Activated T-cell treated with anti-CD3 and anti-CD28 coated beads, Interleukin-2, amount 50 U/mL, for 1 hour (primary cell): ENCODE results near the gene ABHD6.
"Not testable (repeated sequence)": the region's sequence is repeated elsewhere in the genome, so short reads cannot be mapped to it uniquely, and the experiment has no call there.

ENCODE experiments used
- DNase-seq: peaks from one replicate; pipeline ENCODE4 v3.0.0-alpha.2; 2020

The ABHD6 gene, protein sequence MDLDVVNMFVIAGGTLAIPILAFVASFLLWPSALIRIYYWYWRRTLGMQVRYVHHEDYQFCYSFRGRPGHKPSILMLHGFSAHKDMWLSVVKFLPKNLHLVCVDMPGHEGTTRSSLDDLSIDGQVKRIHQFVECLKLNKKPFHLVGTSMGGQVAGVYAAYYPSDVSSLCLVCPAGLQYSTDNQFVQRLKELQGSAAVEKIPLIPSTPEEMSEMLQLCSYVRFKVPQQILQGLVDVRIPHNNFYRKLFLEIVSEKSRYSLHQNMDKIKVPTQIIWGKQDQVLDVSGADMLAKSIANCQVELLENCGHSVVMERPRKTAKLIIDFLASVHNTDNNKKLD

DNA sequence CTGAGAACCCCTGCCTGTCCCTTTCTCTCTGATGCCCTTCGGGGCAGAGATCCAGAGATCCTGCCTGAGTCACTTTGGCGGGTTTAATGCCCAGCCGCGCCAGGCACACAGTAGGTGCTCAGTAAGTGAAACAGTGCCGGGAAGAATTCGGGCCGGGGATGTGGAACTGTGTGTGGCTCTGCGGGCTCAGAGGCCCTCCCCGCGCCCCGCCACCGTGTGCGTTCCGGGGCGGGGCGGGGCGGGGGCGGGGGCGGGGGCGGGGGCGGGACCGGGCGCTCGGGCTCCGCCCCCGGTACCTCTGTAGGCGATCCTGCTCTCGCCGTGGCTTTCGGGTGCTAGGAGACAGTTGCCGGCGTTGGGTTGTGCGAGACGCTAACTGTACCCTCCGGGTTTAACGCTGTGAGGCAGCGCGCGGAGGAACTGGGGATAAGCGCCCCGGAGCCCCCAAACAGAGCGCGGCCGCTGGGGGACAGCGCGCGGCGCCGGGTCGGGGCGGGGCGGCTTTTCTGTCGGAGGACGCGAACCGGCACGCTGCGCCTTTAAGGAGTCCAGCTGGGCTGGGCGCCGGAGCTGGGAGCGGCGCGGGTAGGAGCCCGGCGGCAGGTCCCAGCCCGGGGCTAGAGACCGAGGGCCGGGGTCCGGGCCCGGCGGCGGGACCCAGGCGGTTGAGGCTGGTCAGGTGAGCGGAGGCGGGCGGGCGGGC is at the start of gene ABHD6:
Gene ABHD6, plus strand, starts transcription at position 555 of the 703 bp plus-strand sequence. CDS start 18,795 bp downstream, outside the sequence.
- peak; percentile 91 for DNase-seq

DNA sequence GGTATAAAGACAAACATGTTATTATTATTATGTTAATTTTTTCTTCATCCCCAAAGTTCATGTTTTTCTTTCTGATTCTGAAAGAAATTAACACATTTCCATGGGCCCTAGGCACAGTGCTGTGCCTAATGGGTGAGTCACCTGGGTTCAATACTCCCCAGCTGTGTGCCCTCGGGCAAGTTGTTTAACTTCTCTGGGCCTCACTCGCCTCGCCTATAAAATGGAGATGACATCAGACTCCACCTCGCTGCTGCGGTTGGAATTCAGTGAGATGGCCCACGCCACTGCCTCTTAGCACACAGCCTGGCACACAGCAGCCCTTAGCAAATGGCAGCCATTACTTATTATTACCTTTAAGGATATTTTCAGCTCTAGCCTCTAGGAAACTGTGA is 49.4 kb upstream of the ABHD6 start:
- no peak for DNase-seq

DNA sequence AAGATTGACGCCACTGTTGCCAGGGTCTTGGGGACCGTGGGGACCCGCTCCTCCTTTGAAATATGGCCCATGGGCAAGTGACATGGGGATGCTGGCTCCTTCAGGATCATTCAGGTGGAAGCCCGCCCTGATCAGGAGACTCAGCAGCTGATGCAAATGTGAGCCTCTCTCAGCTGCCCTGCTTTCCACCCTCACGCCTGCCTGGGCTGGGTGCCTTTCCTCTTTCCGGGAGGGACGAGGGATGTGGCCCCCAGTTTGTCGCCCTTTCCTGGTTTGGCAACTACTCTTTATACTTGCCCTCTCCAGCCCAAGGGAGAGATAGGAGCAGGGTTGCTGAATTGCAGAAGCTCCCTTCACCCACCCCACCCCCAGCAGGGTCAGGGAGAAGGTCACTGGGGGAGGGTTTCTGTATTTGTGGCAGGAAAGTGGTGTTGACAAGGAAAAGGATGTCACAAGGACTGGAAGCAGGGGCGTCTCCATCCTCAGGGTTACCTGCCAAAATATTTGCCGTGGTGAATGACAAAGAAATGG is 48.6 kb upstream of the ABHD6 start:
- DNase-seq, result no peak

DNA sequence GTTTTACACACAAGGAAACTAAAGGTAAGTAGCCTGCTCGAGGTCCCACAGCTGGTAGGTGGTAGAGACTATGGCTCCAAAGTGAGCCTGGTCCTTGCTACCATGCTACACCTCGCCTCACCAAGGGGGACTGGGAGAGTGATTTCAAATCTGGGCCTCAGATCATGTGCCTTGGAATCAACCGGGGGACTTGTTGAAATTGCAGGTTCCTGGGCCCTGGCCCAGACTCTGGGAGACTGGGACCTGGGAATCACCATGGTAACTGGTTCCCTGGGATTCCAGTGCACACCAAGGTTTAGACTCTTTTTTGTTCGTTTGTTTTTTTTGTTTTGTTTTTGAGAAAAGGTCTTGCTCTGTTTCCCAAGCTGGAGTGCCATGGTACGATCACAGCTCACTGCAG is 47.9 kb upstream of the ABHD6 start:
- no peak for DNase-seq

DNA sequence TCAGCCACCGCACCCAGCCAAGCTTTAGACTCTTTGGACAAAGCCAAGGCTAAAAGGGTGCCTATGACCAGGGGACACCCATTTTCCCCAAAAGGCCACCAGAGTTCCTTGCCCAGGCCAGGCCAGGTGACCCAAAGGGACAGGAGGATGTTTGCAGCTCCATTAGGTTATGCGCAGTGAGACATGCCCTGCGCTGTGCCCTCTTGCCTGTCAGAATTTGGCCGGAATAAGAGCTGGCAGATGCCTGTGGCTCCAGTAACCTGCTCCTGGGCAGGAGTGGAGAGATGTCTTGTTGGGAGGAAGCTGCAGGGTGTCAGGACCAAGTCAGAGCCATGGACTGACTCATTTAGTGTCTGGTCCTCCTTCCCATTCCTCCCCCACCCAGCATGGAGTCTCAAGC is 47.3 kb upstream of the ABHD6 start:
- DNase-seq, result no peak

DNA sequence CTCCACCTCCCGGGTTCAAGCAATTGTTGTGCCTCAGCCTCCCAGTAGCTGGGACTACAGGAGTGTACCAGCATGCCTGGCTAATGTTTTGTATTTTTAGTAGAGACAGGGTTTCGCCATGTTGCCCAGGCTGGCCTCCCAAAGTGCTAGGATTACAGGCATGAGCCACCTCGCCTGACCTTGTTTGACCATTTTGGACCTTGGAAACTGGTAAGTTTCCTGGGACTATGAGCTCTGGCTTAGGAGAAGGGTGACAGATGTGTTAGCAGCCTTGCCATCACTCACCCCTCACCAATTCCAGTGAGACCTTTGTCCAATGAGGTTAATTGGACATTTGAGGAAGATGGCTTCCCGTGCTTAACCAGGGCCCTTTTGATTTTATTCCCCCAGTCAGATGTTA is 46.7 kb upstream of the ABHD6 start:
- no peak for DNase-seq

DNA sequence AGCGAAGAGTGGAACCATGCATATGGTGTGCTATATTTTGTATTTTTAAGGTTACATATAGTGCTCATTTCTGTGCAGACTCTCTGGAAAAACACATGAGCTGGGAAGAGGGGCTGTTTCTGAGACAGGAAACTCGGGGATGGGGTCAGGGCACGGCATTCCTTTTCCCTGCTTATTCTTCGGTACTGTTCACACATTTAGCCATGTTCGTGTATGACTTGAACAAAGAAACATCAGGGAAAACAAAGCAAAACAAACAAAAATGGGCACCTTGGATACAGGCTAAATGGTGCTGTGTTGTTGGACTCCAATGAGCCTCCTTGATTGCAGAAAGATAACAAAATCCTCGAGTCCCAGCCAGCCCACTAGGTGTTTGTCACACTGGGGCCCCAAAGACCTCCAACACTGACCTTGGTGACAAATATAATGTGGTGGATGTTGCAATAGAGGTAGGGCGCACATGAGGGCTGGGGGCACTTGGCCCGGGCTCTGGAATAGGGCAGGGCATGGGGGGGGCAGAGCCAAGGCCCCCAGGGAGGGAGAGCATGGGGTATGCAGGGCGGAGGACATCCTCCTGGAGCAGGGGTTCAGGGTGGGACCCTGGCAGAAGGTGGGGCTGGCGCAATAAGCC is 46.1 kb upstream of the ABHD6 start:
- DNase-seq, result no peak

DNA sequence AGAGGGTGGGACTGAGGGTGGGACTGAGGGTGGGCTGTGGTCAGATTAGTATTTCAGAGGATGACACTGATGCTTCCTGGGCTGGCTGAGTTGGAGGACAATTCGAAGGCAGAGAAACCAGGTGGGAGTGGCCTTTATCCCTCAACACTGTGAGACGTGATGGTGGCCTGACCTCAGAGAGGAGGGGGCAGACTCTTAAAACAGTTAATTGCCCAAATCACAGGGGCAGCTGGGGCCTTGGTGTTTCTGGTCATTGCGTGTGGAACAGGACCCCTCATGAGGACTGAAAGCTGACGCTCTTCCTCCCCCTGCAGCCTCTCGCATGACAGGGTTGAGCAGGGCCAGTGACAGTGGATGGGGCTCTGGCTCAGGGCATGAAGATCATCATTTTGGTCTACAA is 45.5 kb upstream of the ABHD6 start:
- DNase-seq, result no peak

DNA sequence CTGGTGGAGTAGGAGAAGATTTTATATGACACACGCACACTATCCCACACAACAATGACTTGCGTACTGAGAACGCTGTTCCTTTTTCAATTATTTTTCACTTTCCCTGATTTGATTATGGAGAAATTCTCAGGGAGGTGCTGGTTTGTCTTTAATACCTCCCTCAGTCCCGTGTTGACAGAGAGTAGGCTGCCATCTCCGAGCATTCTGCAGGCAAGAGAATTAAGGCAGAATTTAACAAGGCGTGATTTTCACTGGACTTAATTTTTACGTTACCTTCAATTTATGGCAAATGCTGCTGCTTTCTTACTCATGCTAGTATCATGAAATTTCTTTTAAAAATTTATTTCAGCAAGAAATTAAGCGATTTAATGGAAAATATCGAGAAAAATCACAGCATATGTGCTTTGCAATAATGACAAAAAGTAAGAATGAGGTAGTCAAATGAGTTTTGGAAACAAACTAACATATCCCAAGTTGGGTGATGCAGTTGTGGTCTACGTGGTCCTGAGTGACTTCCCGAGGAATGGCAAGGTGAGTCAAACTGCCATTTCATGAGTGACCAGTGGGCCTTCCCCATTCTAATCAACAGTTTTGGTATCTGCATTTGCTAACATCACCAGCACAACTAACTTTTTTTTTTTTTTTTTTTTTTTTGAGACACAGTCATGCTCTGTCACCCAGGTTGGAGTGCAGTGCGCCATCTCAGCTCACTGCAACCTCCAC is 43.7 kb upstream of the ABHD6 start:
- DNase-seq, result no peak

DNA sequence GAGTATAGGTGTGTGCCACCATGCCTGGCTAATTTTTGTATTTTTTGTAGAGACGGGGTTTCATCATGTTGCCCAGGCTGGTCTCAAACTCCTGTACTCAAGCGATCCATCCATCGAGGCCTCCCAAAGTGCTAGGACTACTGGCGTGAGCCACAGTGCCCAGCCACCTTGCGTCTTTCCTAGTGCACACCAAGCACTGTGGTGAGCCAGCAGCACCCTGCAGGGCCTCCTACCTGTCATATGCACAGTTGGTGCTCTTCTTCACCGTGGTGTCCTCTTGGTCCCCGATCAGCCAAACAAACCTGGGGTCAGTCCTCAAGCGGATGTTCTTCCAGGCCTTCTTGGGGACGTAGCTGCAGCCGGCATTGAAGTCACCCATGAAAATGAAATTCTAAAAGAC is 40.0 kb upstream of the ABHD6 start:
- DNase-seq, result no peak

DNA sequence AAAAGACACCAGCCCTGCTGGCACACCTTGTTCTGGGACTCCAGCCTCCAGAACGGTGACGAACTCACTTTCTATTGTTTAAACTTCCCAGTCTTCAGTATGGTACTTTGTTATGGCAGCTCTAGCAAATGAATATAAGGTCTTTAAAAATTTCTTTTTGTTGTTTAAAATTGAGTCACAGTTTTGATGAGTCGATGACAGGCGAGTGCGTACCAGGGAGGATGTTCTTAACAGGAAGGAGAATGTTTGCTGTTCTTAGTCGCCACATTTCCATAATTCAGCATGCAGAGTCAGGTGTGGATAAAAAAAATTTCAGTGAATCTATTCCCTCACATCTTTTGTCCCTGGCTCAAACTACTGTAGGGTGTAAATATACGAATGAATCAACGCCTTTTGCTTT is 39.2 kb upstream of the ABHD6 start:
- DNase-seq, result no peak

DNA sequence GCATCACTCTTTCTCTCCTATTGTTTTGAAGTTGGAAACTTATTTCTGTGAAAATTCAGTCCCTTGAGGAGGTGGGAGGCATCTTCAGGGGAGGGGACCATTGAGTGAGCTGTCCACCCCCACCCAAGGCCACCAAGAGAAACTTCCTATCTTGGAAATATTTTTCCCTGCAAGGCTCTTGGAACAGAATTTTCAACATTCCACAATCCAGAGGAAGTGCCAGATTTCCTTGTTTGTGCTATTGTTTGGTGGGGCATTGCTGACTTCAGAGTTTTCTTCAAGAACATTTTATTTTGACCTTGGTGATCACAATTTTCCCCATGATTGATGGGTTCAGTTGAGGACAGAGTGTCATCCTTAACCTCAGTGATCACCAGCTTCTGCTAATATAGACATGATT is 38.8 kb upstream of the ABHD6 start:
- no peak for DNase-seq

DNA sequence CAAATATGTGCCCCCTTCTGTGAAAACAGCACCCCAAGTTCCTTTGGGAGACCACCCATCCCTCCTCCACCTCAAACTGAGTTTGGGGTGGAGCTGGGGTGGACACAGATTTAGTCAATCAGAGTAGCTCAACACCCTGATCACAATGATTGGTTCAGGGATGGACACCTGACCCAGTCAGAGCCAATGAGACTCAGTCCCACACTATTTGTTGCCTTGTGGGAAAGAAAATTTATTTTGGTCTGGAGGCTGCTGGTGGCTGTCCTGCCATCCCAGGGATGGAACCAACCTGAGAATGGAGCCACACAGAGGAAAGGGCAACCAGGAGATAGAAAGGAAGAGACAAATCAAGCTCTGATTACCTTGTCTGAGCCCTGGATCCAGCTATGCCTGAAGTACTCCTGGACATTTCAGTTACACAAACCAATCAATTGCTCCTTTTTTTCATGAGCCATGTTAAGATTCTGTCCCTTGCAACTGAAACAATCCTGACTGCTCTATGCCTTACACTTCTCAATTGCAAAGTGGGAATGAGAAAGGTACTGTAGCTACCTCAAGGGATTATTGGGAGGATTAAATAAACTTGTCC is 37.4 kb upstream of the ABHD6 start:
- no peak for DNase-seq

DNA sequence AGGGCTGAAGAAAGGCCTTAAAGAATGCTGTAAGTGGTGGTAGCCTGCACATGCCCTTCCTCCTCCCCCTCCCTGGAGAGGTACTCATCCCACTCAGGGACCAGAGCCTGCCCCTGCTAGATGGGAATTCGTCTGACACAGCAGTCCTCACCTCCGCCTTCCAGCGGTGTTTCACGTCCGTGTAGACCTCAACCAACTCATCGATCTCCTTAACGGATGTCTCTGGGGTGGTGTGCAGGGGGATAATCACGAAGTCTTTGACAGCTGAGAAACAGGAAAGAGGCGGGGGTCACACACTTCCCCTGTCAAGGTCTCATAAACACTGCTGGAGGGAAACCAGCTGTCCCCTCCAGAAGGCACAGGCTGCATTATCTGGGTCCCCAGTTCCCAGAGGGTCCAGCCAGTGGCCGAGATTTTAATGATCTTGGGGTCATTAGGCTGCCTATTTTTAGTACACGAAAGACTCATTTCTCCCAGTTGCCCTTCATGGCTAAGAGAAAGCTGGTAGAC is 36.7 kb upstream of the ABHD6 start:
- no peak for DNase-seq

DNA sequence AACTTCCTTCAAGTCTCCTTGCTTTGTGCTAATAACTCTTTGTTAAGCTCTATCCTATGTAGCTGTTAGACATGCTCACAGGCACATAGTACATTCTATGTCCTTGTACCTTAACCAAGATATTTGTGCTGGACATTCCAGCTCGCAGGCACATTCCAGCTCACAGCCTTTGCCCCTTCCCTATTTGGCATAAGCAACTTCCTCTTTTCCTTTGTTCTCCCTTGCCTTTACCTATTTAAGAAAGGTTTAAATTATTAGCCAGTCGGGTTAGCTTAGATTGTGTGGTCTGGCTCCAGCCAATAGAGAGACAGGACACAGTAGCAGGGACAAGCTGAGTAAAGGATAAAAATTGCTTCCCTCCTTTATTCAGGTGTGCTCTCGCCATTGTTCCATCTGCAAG is 36.1 kb upstream of the ABHD6 start:
- not testable (repeated sequence) for DNase-seq

DNA sequence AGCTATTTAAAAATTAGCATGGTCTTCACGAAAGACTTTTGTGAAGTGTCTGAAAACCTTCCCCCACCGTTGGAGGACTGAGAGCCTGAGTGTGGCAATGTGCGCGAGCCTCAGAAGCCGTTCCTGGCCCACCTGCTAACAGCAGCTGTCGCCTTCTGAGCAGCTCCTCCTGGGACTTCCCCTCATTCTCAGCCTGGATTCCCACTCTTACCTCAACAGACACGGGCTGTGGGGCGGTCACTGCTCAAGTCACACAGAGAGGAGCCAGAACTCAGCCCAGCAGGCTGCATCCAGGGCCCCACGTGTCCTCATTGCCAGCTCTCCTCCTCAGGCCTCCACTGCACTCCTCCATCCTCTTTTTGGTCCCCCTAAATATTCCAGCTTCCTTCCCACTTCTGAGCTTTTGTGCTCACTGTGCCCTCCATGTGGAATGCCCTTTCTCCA is 34.7 kb upstream of the ABHD6 start:
- DNase-seq, result no peak

DNA sequence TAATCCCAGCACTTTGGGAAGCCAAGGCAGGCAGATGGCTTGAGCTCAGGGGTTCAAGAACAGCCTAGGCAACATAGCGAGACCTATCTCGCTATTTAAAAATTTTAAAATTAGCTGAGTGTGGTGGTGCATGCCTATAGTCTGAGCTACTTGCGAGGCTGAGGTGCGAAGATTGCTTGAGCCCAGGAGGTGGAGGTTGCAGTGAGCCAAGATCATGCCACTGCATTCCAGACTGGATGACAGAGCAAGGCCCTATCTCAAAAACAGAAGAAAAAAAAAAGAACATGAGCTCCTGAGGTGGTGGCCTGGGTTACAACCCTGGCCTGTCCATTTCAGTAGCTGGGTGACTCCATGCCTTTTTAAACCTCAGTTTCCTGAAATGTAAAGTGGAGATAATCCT is 34.1 kb upstream of the ABHD6 start:
- no peak for DNase-seq

DNA sequence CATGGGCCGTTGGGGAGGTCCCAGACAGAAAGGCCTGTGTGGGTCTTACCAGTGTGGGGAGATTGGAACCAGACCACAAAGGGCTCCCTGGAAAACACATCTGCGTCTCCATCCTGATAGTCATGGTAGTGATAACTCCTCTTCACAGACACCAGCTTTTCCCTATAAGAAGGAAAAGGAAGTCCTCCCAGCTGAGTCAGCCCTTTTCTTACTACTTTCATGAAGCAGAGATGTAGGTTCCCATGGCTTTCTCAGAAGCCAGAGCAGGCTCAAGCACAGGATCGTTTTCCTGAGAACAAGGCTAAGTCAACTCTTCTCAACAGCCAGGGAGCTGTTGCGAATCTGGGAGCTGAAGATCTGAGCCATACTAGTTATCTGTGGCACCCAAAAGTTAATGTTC is 32.9 kb upstream of the ABHD6 start:
- DNase-seq, result no peak

DNA sequence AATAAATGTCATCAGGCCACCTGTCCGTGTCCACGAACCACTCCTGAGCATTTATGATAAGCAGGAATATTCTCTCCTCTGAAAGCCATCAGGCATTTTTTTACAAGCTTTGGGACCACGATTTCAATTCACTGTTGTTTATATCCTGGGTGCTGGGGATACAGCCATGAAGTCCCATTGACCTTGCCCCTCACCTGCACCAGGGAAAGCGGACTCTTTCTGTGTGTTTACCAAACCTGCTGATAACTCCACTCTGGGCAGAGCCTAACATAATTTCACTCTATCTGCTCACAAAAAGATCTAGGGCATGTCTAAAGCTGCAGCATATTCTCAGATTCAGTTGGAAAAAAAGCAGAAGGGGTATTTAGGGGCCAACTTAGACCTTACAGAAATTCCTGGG is 31.6 kb upstream of the ABHD6 start:
- no peak for DNase-seq

DNA sequence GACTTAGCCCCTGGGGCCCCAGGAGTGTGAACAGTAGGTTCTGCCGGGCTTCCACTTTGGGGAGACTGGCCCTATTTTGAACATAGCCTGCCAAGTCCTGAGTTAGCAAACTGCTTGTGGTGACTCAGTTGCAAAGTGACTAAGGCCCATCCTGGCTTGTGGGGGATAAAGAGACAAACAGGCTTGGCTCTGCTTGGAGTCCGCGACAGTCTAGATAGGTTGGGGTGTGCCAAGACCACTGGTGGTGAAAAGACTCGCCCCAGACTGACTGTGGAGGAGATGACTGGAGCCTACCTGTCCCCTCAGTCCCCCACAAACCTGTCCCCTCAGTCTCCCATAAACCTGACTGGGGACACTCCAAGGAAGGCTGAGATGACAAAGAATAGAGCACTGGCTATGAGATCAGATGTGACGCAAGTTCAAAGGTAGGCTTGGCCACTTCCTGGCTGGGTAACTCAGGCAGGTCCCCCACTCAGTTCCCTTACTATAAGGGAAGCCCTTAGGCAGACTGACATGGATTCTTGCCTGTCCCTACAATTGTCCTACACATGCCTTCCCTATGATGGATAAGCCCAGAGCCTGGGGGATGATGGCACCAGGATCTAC is 31.1 kb upstream of the ABHD6 start:
- DNase-seq, result no peak

DNA sequence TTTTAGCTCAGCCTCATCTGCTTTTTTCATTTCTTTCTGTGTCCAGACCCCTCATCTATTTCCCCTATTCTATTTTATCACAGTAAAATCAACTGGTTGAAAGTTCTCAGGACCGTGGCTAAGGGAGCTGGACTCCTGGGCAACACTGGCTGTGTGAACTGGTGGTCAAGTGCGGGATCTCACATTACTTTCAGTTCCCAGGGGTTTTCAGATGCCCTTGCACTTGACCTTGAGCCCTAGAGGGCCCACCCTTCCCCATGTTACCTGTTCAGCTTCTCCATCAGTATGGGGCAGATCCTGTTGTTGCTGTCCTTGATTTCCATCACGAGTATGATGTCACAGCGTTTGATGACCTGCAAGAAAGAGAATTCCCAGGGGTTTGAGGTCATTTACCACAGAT is 29.6 kb upstream of the ABHD6 start:
- no peak for DNase-seq

DNA sequence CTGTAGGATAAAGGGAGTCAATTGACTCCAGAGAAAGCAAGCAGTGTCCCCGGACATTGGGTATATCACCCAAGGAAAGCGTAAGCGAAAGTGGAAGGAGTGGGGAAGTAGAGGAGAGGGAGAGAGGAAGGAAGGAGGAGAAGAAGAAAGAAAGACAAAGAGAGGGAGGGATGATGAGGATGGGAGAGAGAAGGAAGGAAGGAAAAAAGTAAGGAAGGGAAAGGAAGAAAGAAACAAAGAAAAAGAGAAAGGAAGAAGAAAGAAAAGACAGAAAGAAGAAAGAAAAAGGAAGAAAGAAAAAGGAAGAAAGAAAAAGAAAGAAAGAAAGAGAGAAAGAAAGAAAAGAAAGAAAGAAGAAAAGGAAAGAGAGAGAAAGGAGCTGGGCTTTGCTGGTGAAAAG is 27.7 kb upstream of the ABHD6 start:
- no peak for DNase-seq
